NB4 (cell line): ENCODE data around the gene ZNF423.

Source experiments
- DNase-seq: peaks from one replicate; pipeline ENCODE4 v3.0.0; 2010; ENCODE audit warnings: low read depth
- H3K4me3 ChIP-seq: one replicate; pipeline ENCODE4 v1.5.1; 2011; ENCODE audit warnings: mild to moderate bottlenecking, low read depth, low read length, moderate library complexity
- MYC ChIP-seq: IDR thresholded peaks from 2 replicates; pipeline ENCODE4 v1.6.1; 2011; ENCODE audit warnings: low read depth, low read length
- POLR2A ChIP-seq: IDR thresholded peaks from 2 replicates; pipeline ENCODE4 v1.6.1; 2011; ENCODE audit warnings: mild to moderate bottlenecking; ENCODE audit not compliant: insufficient read length; ENCODE audit errors: extremely low read depth
- TF ChIP-seq, protein P1 (sequence below): IDR thresholded peaks from 2 replicates; pipeline ENCODE4 v1.6.1; 2011; ENCODE audit warnings: low read depth, low read length
- TF ChIP-seq, protein P2 (sequence below): IDR thresholded peaks from one replicate; pipeline ENCODE4 v1.5.1; 2012; ENCODE audit warnings: low read depth, low read length

The ZNF423 gene

DNA sequence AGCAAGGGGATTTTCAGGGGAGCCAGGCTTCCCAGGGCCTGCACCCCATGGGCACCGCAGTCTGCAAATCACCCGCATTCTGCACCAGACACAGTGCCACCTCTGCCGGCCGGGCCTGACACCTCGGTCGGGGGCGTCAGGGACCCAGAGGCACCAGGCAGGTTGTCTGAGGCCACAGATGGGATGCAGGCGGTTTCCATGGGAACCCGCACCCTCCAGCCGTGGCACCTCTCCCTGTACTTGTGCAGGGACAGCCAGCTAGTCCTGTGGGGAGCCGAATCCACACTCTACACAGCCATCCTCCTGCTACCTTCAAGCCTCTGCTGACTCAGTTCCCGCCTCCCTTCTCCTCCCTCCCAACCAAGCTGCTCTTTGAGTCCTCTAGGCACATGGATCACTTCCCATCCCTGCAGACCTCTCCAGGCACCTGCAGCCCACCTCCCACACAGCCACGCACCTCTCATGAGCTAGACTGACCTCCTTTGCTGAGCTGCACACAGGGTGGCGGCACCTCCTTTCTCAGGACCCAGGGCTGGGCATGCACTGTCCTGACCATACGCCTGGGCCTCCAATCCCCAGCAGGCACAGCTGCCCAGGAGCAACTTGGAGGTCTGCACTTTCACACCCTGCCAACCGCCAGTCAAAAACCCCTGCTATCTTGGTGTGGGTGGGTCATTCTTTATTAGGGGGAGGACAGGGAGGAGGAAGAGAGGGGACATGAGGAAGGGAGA, 362.9 kb downstream of the ZNF423 start:
- no peak for DNase-seq
- H3K4me3 ChIP-seq = no peak overlapping the region
- TF ChIP-seq, protein P1, sequence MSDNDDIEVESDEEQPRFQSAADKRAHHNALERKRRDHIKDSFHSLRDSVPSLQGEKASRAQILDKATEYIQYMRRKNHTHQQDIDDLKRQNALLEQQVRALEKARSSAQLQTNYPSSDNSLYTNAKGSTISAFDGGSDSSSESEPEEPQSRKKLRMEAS = no peak

DNA sequence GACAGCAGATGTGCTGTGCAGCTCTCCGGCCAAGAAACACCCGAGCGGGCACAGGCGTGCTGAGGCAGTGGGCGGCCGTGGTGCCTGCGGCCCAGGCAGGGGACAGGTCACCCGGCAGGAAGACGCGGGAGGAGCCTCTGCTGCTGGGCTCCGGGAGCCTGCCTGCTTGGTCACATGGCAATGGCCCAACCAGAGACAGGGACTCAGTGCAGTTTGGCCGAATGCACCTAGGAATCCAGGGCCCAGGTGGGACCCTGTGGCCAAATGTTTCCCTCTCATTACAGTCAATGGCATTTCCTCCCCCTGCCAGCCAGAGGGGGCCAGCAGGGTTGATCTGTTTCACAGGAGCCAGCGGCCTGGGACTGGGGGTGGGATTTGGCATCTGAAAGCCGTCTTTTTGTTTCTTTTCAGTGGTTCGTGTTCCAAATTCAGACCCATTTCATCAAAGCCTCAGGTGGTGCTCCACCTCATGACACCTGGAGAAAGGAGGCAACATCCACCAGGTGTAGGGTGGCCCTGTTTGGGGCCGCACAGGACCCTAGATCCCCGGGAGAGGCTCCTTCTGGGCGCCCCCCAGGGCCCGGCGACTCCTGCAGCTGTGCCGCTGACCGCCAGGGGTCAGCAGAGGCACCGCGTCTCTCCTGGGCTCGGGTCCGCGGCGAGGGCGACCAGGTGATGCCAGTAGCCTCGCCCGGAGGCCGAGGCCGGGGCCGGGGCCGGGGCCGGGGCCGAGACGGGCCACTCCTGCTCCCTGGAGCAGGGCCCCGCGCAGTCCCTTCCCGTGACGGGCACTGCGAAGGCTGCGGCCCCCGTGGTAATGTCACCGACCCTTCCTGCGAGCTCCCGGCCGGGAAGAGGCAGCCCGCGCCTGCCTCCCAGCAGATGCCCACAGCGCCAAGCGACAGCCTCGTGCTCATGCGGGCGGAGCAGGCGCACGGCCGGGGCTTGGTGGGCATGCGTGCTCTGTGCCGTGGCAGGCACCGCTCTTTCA, 363.8 kb downstream of the ZNF423 start:
- peak; percentile 43 for DNase-seq
- no peak overlapping the region for H3K4me3 ChIP-seq
- TF ChIP-seq, protein P2, sequence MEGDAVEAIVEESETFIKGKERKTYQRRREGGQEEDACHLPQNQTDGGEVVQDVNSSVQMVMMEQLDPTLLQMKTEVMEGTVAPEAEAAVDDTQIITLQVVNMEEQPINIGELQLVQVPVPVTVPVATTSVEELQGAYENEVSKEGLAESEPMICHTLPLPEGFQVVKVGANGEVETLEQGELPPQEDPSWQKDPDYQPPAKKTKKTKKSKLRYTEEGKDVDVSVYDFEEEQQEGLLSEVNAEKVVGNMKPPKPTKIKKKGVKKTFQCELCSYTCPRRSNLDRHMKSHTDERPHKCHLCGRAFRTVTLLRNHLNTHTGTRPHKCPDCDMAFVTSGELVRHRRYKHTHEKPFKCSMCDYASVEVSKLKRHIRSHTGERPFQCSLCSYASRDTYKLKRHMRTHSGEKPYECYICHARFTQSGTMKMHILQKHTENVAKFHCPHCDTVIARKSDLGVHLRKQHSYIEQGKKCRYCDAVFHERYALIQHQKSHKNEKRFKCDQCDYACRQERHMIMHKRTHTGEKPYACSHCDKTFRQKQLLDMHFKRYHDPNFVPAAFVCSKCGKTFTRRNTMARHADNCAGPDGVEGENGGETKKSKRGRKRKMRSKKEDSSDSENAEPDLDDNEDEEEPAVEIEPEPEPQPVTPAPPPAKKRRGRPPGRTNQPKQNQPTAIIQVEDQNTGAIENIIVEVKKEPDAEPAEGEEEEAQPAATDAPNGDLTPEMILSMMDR = peak; percentile 83
- TF ChIP-seq, protein P1 = no peak
- no peak for TF ChIP-seq MYC

- no peak for TF ChIP-seq MYC
- TF ChIP-seq, protein P1 = no peak
- TF ChIP-seq, protein P2 = no peak
- no peak for TF ChIP-seq POLR2A
- DNase-seq = no peak
- H3K4me3 ChIP-seq = no peak overlapping the region
These were observed 364.7 kb downstream of the ZNF423 start for GRCh38 chr16:49491106-49491670.

- TF ChIP-seq, protein P2 = no peak
- TF ChIP-seq, protein P1 = no peak
- TF ChIP-seq MYC = no peak
- TF ChIP-seq POLR2A = no peak
- H3K4me3 ChIP-seq = no peak overlapping the region
- no peak for DNase-seq
These were observed 365.6 kb downstream of the ZNF423 start for GRCh38 chr16:49490321-49490705.

- TF ChIP-seq MYC (no peak), POLR2A (no peak)
- TF ChIP-seq, protein P2 = no peak
- TF ChIP-seq, protein P1 = no peak
- DNase-seq = no peak
- no peak overlapping the region for H3K4me3 ChIP-seq
These were observed 366.1 kb downstream of the ZNF423 start for GRCh38 chr16:49489686-49490320.
